IPS-18a (cell line): ENCODE data around the gene PPFIA4.

ENCODE experiments used
- H3K27ac ChIP-seq: one replicate; pipeline ENCODE4 v1.5.1; 2013; ENCODE audit warnings: low read length
- H3K27me3 ChIP-seq: one replicate; pipeline ENCODE4 v1.6.1; 2013; ENCODE audit warnings: mild to moderate bottlenecking, low read length; ENCODE audit not compliant: control insufficient read depth, insufficient read depth
- H3K36me3 ChIP-seq: one replicate; pipeline ENCODE4 v1.6.1; 2013; ENCODE audit warnings: low read depth, low read length; ENCODE audit not compliant: control insufficient read depth
- H3K4me1 ChIP-seq: one replicate; pipeline ENCODE4 v1.6.1; 2013; ENCODE audit warnings: low read depth, low read length; ENCODE audit not compliant: control insufficient read depth
- H3K4me3 ChIP-seq: one replicate; pipeline ENCODE4 v1.5.1; 2013; ENCODE audit warnings: low read length
- H3K9ac ChIP-seq: one replicate; pipeline ENCODE4 v1.6.1; 2013; ENCODE audit warnings: mild to moderate bottlenecking, low read length, moderate library complexity
- H3K9me3 ChIP-seq: one replicate; pipeline ENCODE4 v1.6.1; 2013; ENCODE audit warnings: low read depth, low read length; ENCODE audit not compliant: control insufficient read depth

The PPFIA4 gene

DNA sequence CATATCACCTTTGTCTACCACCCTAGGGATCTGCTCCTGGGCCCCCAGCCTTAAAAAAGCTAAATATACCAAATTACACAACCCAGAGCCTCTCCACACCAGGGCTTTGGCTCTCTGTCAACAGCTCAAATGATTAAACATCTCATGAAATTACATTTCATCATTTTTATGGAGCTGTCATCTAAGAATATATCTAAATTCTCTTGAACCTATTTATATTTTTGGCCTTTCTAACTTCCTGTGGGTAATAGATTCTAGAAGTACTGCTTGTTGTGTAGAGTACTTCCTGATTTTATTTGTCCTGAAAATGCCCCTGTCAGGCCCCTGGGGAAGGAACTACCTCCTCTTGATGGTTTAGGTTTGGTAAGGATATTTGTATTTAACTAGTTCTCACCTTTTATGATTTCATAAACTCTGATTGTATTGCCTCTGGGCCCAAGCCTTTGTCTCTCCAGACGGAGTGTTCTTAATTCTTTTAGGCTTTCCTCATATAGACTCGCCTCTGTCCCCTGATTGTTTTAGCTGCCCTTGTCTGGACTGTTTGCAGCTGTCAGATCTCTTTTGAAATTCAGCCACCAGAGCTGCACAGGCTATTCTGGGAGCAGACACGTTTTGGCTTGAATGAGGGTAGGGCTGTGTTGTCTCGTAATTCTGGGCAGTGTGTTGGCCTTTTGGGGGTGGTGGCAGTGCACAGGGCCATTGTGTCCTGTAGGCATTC lies 42.9 kb downstream of the PPFIA4 start:
- Histone ChIP-seq H3K27ac (no peak overlapping the region), H3K4me1 (no peaks in the 10 kb centered on the region), H3K27me3 (peaks cover 10% of the 10 kb centered on the region), H3K9me3 (no peaks in the 10 kb centered on the region), H3K9ac (no peak overlapping the region), H3K36me3 (no peaks in the 10 kb centered on the region), H3K4me3 (no peak overlapping the region)

DNA sequence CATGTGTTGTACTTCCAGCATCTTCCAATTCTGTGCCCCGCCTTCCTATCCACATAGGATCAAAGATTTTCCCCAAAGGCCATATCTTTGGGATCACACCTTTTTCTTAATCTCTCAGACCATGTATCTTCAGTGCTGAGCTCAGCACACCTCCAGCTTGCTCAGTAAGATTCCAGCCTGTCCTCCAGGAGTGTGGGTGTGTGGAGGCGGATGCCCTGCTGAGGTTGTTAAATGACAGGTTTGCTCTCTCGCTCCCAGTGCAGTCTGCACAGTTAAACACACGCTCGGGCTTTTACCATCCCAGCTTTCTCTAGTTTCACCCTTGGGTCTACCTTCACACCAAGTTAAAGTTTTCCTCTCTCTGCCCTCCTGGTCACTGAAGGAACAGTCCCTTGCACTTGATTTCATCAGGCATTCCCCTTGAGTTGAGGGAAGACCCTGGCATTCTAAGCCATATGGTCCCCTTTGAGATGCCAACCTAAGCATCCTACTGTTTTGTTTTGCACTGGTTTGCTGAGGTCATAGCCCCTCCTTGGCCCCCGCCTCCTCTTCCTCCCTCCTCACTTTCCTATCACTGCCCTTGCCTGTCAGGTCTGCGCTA lies 45.8 kb downstream of the PPFIA4 start:
- Histone ChIP-seq H3K9me3 (no peaks in the 10 kb centered on the region), H3K4me3 (no peak overlapping the region), H3K27me3 (peaks cover 39% of the 10 kb centered on the region), H3K36me3 (no peaks in the 10 kb centered on the region), H3K27ac (no peak overlapping the region), H3K4me1 (no peaks in the 10 kb centered on the region), H3K9ac (no peak overlapping the region)

DNA sequence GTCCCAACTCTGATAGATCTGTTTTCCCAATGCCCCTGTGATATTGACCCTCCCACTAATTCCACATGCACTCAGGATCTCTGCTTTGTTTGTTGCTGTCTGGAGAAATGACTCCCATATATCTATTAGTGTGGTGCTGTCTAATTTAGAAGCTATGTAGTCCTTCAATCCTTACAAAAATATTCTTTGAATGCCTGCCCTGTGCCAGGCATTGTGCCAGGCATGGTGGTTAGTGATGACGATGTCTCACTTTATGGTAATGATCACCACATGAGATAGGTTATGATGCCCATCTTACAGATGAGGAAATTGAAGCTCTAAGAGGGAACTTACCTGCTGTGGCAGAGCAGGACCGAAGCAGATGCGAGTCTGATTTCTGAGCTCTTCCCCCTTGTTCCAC lies 46.6 kb downstream of the PPFIA4 start:
- Histone ChIP-seq H3K4me1 (no peaks in the 10 kb centered on the region), H3K4me3 (no peak overlapping the region), H3K27ac (no peak overlapping the region), H3K9ac (no peak overlapping the region), H3K27me3 (peaks cover 47% of the 10 kb centered on the region), H3K9me3 (no peaks in the 10 kb centered on the region), H3K36me3 (no peaks in the 10 kb centered on the region)

DNA sequence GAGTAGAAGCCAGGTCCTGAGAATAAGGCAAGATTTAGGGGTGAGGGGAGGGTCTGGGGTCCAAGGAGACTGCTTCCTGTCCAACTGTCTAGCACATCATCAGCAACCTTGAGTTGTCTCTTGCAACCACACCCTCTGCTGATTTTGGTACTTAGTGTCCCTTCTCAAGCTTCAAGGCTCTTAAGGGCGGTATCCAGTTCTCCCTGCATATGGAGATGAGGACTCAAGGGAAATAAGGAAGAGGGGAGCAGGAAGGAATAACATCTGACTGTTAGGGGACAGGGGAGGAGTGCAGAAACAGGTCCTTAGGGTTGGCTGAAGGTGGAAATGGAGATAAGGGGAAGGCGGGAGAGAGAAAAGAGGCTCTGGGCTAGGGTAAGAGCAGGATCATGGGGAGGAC lies 47.2 kb downstream of the PPFIA4 start:
- peaks cover 50% of the 10 kb centered on the region for H3K27me3 ChIP-seq

DNA sequence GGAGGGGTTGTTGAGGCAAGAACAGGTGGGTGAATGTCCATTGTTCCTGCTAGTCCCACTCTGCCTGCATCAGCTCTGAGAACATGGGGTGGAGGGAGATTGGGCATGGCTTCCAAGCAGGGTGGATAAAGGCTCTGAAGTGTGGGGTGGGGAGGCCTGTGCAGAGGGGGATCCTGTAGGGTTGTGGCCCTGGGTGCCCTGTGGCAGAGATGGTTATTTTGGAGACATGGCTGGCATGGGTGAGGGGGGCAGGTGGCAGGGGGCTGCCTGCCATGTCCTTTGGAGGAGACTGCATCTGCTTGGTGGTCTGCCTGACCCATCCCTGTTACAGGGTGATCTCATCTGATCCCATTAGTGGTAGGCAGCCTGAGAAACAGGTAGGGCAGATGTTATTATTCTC lies 48.3 kb downstream of the PPFIA4 start:
- no peak overlapping the region for H3K4me3 ChIP-seq

More for the DNA sequence above, 47.2 kb downstream of the PPFIA4 start:
- Histone ChIP-seq H3K36me3 (no peaks in the 10 kb centered on the region), H3K4me3 (no peak overlapping the region), H3K27ac (no peak overlapping the region), H3K9ac (no peak overlapping the region), H3K4me1 (no peaks in the 10 kb centered on the region), H3K9me3 (no peaks in the 10 kb centered on the region)

DNA sequence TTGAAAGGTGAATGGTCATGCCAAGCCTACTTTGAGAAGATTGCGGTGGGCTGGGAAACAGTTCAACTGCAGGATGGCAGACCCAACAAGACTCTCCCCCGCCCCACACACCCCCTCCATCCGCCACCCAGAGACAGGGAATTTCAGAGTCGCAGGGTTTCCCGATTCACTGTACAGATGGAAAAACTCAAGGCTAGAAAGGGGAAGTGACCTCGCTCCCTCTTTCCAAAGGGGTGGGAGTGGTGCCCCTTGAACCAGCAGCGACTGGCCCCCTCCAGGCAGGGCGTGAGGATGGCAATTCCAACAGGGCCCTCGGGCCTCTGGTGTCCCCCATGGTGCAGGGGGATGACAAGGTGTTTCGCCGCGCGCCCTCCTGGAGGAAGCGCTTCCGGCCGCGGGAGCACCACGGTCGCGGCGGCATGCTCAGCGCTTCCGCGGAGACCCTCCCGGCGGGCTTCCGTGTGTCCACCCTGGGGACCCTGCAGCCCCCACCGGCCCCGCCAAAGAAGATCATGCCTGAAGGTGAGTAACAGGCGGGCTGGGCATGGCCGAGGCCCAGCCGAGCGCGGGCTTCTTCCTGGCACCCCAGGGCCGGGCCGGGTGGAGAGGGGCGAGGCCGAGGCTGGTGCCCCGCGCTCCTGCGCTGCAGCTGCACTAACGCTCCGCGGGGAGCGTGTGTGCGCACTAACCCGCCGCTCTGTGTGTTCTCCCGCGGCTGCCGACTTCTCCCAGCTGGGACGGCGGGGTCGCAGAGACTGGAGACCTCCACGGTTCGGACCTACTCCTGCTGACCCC lies 49.1 kb downstream of the PPFIA4 start:
- Histone ChIP-seq H3K27ac (no peak overlapping the region), H3K4me1 (no peaks in the 10 kb centered on the region), H3K4me3 (peak overlapping the region; percentile 47), H3K9me3 (no peaks in the 10 kb centered on the region), H3K27me3 (peaks cover 50% of the 10 kb centered on the region), H3K36me3 (no peaks in the 10 kb centered on the region), H3K9ac (no peak overlapping the region)

More for the DNA sequence above, 48.3 kb downstream of the PPFIA4 start:
- H3K4me1 ChIP-seq: no peaks in the 10 kb centered on the region
- H3K9me3 ChIP-seq: no peaks in the 10 kb centered on the region
- no peak overlapping the region for H3K27ac ChIP-seq
- no peaks in the 10 kb centered on the region for H3K36me3 ChIP-seq
- H3K27me3 ChIP-seq: peaks cover 50% of the 10 kb centered on the region
- no peak overlapping the region for H3K9ac ChIP-seq

DNA sequence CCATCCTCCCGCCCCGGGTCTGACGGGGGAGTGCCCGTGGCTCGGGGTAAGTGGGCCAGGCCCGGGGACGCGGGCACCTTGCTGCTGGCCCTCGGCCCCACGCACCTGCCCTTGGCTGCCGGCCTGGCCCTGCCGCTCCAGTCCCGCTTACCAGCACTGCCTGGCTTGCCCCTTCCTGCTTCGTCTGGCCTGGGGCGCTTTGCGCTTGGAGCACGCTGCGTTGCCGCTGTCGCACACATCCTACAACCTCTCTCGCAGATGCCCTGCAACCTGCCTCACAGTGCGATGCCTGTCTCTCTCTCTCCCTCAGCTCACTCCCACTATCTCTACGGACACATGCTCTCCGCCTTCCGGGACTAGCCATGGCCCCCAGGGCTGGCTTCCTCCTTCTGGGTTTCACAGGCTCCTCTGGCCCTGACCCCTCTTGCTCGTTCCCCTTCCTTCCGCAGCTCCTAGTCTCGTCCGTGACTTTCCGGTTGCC lies 49.8 kb downstream of the PPFIA4 start:
- Histone ChIP-seq H3K36me3 (no peaks in the 10 kb centered on the region), H3K27ac (no peak overlapping the region), H3K4me3 (peak overlapping the region; percentile 47), H3K9me3 (no peaks in the 10 kb centered on the region), H3K9ac (no peak overlapping the region), H3K4me1 (no peaks in the 10 kb centered on the region), H3K27me3 (peaks cover 50% of the 10 kb centered on the region)

DNA sequence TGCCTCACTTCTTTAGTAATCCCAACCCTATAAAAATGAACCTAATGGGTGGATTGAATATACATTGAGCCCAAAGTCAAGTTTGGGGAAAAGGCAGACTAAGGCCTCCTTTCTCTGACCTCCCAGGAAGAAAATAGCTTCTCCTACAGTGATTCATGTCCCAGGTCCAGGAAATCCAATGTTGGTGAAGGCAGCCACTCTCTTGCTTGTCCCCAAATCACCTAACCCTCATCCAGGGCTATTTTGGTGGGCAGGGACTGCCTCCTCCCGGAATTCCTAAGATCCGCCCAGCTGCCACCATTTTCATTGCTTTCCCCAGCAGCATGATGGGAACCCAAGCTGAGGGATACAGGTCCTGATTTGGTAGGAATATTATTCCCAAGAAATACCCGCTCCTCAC lies 51.1 kb downstream of the PPFIA4 start:
- H3K9ac ChIP-seq: no peak overlapping the region
- H3K4me1 ChIP-seq: peaks cover 12% of the 10 kb centered on the region
- H3K36me3 ChIP-seq: no peaks in the 10 kb centered on the region
- H3K9me3 ChIP-seq: no peaks in the 10 kb centered on the region
- no peak overlapping the region for H3K27ac ChIP-seq
- H3K4me3 ChIP-seq: no peak overlapping the region
- peaks cover 50% of the 10 kb centered on the region for H3K27me3 ChIP-seq

DNA sequence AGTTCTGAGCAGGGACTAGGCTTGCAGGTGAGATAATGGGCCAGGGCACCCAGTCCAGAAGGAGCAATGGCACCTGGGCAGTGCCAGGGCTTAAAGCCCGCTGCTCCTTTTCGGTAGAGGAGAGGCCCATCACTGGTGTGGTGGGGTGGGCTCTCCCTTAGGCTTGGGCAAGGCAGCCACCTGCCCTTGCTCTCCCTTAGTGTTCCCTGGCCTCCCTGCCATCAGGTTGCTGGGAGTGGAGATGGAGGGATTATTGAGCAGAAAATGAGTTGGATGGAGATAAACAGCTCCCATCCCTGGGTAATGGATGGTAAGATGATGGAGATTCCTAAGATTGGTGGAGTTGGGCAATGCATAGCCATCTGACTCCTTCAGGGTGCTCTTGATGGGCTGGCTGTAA lies 51.7 kb downstream of the PPFIA4 start:
- H3K4me3 ChIP-seq: no peak overlapping the region
- no peak overlapping the region for H3K27ac ChIP-seq
- peaks cover 15% of the 10 kb centered on the region for H3K4me1 ChIP-seq
- H3K36me3 ChIP-seq: no peaks in the 10 kb centered on the region
- no peak overlapping the region for H3K9ac ChIP-seq
- H3K9me3 ChIP-seq: no peaks in the 10 kb centered on the region
- peaks cover 50% of the 10 kb centered on the region for H3K27me3 ChIP-seq

DNA sequence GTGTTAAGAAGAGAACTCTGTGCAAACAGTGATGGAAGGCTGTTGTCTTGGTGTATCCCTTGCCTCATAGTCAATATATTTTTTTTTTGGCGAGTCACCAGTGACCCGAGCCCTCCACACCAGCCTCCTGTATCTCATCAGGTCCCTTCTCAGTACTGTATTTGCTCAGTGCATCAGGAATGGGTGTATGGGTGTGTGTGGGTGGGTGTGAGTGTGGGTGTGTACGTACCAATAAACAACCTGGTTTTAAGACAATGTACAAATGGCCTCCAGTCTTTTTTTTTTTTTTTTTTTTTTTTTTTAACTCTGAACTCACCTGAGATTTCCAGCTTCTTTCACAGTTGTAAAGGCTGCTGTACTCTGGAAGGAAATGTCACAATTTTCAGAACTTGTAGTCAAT lies 52.2 kb downstream of the PPFIA4 start:
- no peak overlapping the region for H3K4me3 ChIP-seq
- no peak overlapping the region for H3K9ac ChIP-seq
- peaks cover 15% of the 10 kb centered on the region for H3K4me1 ChIP-seq
- no peak overlapping the region for H3K27ac ChIP-seq
- H3K36me3 ChIP-seq: no peaks in the 10 kb centered on the region
- no peaks in the 10 kb centered on the region for H3K9me3 ChIP-seq
- peaks cover 47% of the 10 kb centered on the region for H3K27me3 ChIP-seq

DNA sequence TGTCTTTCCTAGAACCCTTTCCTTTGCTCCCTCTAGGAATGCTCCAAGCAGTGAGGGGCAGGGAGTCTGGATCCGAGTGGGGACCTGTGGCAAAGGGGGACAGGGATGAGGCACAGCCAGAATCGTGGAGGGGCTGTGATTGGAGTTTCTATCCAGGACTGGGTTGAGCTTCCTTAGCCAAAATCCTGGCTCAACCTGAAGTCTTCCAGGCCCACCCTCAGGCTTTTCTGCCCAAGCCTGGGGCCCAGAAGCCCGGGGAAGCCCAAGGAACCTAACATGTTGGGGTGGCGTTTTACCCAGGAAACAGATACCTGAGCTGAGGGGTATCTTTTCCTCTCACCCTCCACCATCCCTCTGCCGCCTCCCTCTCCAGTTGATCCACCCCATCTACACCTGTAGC lies 54.2 kb downstream of the PPFIA4 start:
- no peaks in the 10 kb centered on the region for H3K36me3 ChIP-seq
- H3K27me3 ChIP-seq: peaks cover 27% of the 10 kb centered on the region
- peaks cover 15% of the 10 kb centered on the region for H3K4me1 ChIP-seq
- no peak overlapping the region for H3K9ac ChIP-seq
- H3K27ac ChIP-seq: no peak overlapping the region
- H3K4me3 ChIP-seq: no peak overlapping the region
- H3K9me3 ChIP-seq: no peaks in the 10 kb centered on the region
